Panc1 (cell line): ENCODE measurements around the gene NOXO1. TPM values are rescaled to one million over a fixed set of nuclear protein-coding genes. Genes with fewer than 3 reads are reported as not detected.
A peak's percentile ranks its signal among the peaks of the same experiment; 100 is the strongest.

ENCODE experiments used
- ATAC-seq: fragments of 200-7000 bp; cut with Tn5 transposase; 2 replicates; pipeline ENCODE4 v1.9.1; 2020; ENCODE audit warnings: mild to moderate bottlenecking, moderate library complexity
- BruUV-seq: library from RNA; stranded (reverse); fragments of 400-500 nt; replicated peaks from 2 replicates; lab custom pipeline; 2021; lab: Mats Ljungman, UMichigan
- CTCF ChIA-PET: fragments of 300-600 bp; sonication (Branson Sonifier 250); formaldehyde crosslinking; loops from one replicate; lab custom pipeline; 2022; ENCODE audit warnings: antibody characterized with exemption; lab: Charles Lee
- POLR2A ChIA-PET: fragments of 300-600 bp; sonication (Branson Sonifier 250); formaldehyde crosslinking; loops from one replicate; lab custom pipeline; 2022; ENCODE audit warnings: antibody characterized with exemption; lab: Charles Lee
- DNase-seq: peaks from one replicate; pipeline ENCODE4 v3.0.0-alpha.2; 2010; ENCODE audit warnings: low read depth, low spot score
- H3K27ac ChIP-seq: 2 replicates; pipeline ENCODE4 v1.5.1; 2011; ENCODE audit warnings: mild to moderate bottlenecking, low read length, inconsistent platforms
- H3K27me3 ChIP-seq: fragments of 200-500 bp; sonication (Bioruptor generic); 2 replicates; pipeline ENCODE4 v1.6.0; 2014; ENCODE audit warnings: low read length, inconsistent platforms; ENCODE audit not compliant: control insufficient read depth, insufficient read depth
- H3K36me3 ChIP-seq: fragments of 200-500 bp; sonication (Bioruptor generic); 2 replicates; pipeline ENCODE4 v1.5.1; 2014; ENCODE audit warnings: inconsistent platforms, mild to moderate bottlenecking, low read length, moderate library complexity; ENCODE audit not compliant: control insufficient read depth, insufficient read depth
- H3K4me1 ChIP-seq: 2 replicates; pipeline ENCODE4 v1.5.1; 2011; ENCODE audit warnings: inconsistent platforms, mild to moderate bottlenecking, low read length, moderate library complexity; ENCODE audit not compliant: control insufficient read depth, insufficient read depth
- H3K4me3 ChIP-seq, 2 experiments: 2 replicates each; pipeline ENCODE4 v1.5.1; 2011 to 2012; ENCODE audit warnings: low read depth in 2 of 2, low read length in 2 of 2, mild to moderate bottlenecking in 2 of 2, inconsistent platforms in 1 of 2, moderate library complexity in 1 of 2
- H3K9me3 ChIP-seq: fragments of 200-500 bp; sonication (Bioruptor generic); 2 replicates; pipeline ENCODE4 v1.5.1; 2014; ENCODE audit warnings: low read depth, mild to moderate bottlenecking, inconsistent platforms, low read length, moderate library complexity; ENCODE audit not compliant: control insufficient read depth, insufficient read depth
- POLR2AphosphoS5 ChIP-seq: IDR thresholded peaks from 2 replicates; pipeline ENCODE4 v1.6.1; 2012; ENCODE audit warnings: mild to moderate bottlenecking, low read depth, low read length, moderate library complexity
- SIN3A ChIP-seq: IDR thresholded peaks from 2 replicates; pipeline ENCODE4 v1.6.1; 2012; ENCODE audit warnings: low read depth, mild to moderate bottlenecking, low read length, moderate library complexity, borderline replicate concordance; ENCODE audit not compliant: insufficient read depth
- TCF7L2 ChIP-seq: IDR thresholded peaks from 2 replicates; pipeline ENCODE4 v1.6.1; 2011; ENCODE audit warnings: mild to moderate bottlenecking, low read depth, low read length, inconsistent platforms
- in situ Hi-C: cut with HindIII; loops from 2 replicates; pipeline ENCODE4 v1.10.0; 2016; ENCODE audit warnings: low sequenced_read_pairs, low pct_unique_long_range_greater_than_20kb
- intact Hi-C: fragments of 100-400 bp; cut with micrococcal nuclease; formaldehyde crosslinking; loops from one replicate; pipeline ENCODE4 v1.10.0; 2022; ENCODE audit not compliant: unreplicated experiment
- total RNA-seq: library from RNA; stranded (reverse); gene quantifications from one replicate; pipeline ENCODE4 v1.2.1, GENCODE V29; 2021; ENCODE audit not compliant: unreplicated experiment
- TF ChIP-seq, protein P1 (sequence below), 2 experiments: IDR thresholded peaks; 2 replicates each; pipeline ENCODE4 v1.6.1; 2011 to 2012; ENCODE audit warnings: low read depth in 2 of 2, control low read depth in 1 of 2, low read length in 1 of 2, mild to moderate bottlenecking in 1 of 2, moderate library complexity in 1 of 2; ENCODE audit not compliant: insufficient read depth in 1 of 2
- TF ChIP-seq, protein P2 (sequence below): fragments of 450-650 bp; IDR thresholded peaks from 2 replicates; pipeline ENCODE4 v1.5.1; 2017; ENCODE audit warnings: mild to moderate bottlenecking

The NOXO1 gene
- total RNA-seq, 1 experiment from 2014 or later = 4.0 TPM

DNA sequence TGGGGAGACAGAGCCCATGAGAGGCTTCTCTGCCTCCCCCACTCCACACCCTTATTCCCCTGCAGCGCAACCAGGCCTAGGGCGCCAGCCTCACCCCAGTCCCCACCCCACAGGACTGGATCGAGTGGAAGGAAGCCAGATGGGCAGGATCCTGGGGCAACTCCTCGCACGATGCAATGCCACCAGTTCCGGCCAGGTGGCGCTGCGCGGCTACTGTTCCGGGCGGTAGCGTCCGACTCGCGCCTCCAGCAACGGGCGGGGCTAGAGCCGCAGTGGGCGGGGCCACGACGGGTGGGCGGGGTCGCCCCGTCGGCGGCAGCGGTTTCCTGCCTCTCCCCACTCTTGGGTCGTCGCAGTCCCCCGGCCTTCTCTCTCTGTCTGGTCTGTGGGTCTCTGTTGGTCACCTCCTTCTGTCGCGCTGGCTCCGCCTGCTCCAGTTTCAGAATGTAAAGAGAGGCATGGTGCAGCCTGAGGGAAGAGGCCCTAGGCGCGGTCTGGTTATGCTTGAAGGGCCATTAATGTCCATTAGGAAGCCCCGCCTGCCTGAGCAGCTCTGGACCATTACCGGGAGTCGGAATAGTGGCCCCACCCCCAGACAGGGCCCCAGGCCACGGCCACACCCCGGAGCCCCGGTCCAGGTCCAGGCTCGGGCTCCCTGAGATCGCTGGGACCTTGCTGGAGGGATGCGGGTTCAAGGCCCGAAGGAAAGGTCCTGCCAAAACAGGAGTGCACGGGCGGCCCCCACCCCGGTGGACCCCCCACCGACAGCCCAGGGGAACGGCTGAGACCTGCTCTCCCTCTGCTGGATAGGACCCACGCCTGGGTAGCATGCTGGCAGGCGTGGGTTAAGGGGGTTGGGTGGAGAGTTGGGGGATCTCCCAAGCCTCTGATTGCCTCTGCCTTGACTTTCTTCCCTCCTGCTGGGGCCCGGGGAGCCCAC is 42.1 kb upstream of the NOXO1 start:
- ChIA-PET POLR2A (interaction anchor here (0.5 to 1.1 kb wide), 5 partner anchors 22 to 539 kb away, joined by 3 to 8 read pairs (median 4); no protein-coding TSS in a partner anchor), CTCF (interaction anchor here (0.6 to 1.7 kb wide), 10 partner anchors 8 to 215 kb away, joined by 3 to 22 read pairs (median 5); partner anchors contain the start of genes NTHL1 and TSC2)
- ATAC-seq (peak; percentile 80), DNase-seq (peak; percentile 63)
- H3K27ac ChIP-seq = peak overlapping the region; percentile 79
- H3K27me3 ChIP-seq = no peaks in the 10 kb centered on the region
- in situ Hi-C loops (no loop called here), intact Hi-C loops (loop anchor here (10.0 kb wide), 1 partner anchor 121 kb away; the partner anchor contains the start of gene RAB26)
- no TSS peak for BruUV-seq
- no peaks in the 10 kb centered on the region for H3K9me3 ChIP-seq
- no peaks in the 10 kb centered on the region; the same call in 1 of the 2 replicates for H3K36me3 ChIP-seq
- TF ChIP-seq, protein P1, sequence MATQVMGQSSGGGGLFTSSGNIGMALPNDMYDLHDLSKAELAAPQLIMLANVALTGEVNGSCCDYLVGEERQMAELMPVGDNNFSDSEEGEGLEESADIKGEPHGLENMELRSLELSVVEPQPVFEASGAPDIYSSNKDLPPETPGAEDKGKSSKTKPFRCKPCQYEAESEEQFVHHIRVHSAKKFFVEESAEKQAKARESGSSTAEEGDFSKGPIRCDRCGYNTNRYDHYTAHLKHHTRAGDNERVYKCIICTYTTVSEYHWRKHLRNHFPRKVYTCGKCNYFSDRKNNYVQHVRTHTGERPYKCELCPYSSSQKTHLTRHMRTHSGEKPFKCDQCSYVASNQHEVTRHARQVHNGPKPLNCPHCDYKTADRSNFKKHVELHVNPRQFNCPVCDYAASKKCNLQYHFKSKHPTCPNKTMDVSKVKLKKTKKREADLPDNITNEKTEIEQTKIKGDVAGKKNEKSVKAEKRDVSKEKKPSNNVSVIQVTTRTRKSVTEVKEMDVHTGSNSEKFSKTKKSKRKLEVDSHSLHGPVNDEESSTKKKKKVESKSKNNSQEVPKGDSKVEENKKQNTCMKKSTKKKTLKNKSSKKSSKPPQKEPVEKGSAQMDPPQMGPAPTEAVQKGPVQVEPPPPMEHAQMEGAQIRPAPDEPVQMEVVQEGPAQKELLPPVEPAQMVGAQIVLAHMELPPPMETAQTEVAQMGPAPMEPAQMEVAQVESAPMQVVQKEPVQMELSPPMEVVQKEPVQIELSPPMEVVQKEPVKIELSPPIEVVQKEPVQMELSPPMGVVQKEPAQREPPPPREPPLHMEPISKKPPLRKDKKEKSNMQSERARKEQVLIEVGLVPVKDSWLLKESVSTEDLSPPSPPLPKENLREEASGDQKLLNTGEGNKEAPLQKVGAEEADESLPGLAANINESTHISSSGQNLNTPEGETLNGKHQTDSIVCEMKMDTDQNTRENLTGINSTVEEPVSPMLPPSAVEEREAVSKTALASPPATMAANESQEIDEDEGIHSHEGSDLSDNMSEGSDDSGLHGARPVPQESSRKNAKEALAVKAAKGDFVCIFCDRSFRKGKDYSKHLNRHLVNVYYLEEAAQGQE (IDR thresholded peaks at IDR 0.05; ENCODE audit: insufficient read depth in 1 of 2, low read depth in 2 of 2, low read length in 1 of 2) = peak in 1 of 2 experiments; percentile 67; a peak in 1 of 4 replicates
- TF ChIP-seq, protein P2, sequence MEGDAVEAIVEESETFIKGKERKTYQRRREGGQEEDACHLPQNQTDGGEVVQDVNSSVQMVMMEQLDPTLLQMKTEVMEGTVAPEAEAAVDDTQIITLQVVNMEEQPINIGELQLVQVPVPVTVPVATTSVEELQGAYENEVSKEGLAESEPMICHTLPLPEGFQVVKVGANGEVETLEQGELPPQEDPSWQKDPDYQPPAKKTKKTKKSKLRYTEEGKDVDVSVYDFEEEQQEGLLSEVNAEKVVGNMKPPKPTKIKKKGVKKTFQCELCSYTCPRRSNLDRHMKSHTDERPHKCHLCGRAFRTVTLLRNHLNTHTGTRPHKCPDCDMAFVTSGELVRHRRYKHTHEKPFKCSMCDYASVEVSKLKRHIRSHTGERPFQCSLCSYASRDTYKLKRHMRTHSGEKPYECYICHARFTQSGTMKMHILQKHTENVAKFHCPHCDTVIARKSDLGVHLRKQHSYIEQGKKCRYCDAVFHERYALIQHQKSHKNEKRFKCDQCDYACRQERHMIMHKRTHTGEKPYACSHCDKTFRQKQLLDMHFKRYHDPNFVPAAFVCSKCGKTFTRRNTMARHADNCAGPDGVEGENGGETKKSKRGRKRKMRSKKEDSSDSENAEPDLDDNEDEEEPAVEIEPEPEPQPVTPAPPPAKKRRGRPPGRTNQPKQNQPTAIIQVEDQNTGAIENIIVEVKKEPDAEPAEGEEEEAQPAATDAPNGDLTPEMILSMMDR = peak; percentile 96
- TF ChIP-seq SIN3A (peak; percentile 56; the same call in 1 of the 2 replicates), POLR2AphosphoS5 (peak; percentile 41; the same call in 1 of the 2 replicates), TCF7L2 (no peak)
- peaks cover 25% of the 10 kb centered on the region for H3K4me1 ChIP-seq
- H3K4me3 ChIP-seq = peak overlapping the region; percentile 35 to 47

DNA sequence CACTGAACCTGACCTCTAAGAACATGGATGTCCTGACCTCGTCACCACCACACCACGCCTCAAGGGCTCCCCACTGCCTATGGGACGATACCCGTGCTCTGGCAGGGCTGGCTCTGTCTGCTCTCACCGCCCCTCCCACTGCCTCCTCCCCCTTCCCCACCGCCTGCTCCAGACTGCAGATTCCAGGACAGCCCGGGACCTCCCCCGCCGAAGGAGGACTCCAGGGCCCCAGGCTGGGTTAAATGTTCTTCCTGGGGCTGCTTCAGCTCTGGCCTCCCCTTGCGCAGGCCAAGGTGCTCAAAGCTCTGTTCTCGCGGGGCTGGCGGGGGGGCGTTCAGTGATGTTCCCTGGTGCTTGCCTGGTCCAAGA is 41.4 kb upstream of the NOXO1 start:
- no TSS peak for BruUV-seq
- H3K9me3 ChIP-seq = no peaks in the 10 kb centered on the region
- H3K27ac ChIP-seq = peak overlapping the region; percentile 79
- peak overlapping the region; percentile 35 to 47 for H3K4me3 ChIP-seq
- DNase-seq = no peak
- intact Hi-C loops (loop anchor here (10.0 kb wide), 1 partner anchor 122 kb away; the partner anchor contains the start of gene RAB26), in situ Hi-C loops (no loop called here)
- peaks cover 19% of the 10 kb centered on the region for H3K4me1 ChIP-seq
- CTCF ChIA-PET = interaction anchor here (0.5 to 1.7 kb wide), 11 partner anchors 8 to 606 kb away, joined by 3 to 22 read pairs (median 5); partner anchors contain the start of genes NTHL1 and TSC2
- POLR2A ChIA-PET = interaction anchor here (0.6 to 1.1 kb wide), 4 partner anchors 9 to 132 kb away, joined by 3 to 6 read pairs (median 4); no protein-coding TSS in a partner anchor
- peak; percentile 67 for ATAC-seq
- TF ChIP-seq SIN3A = no peak
- TF ChIP-seq, protein P2 = 0 out of 2 replicates have a peak, but pooled peaks have one; percentile 50
- no peaks in the 10 kb centered on the region for H3K27me3 ChIP-seq
- H3K36me3 ChIP-seq = no peaks in the 10 kb centered on the region; the same call in 1 of the 2 replicates
